GM21360 (cell line): ENCODE data around the gene INPP1.
"Not testable (repeated sequence)": the region's sequence is repeated elsewhere in the genome, so short reads cannot be mapped to it uniquely, and the experiment has no call there.

ENCODE experiments used
- ATAC-seq: cut with Tn5 transposase; IDR thresholded peaks from one replicate; pipeline ENCODE4 v1.9.1; 2021; ENCODE audit warnings: mild to moderate bottlenecking, moderate library complexity; ENCODE audit not compliant: unreplicated experiment

The INPP1 gene

DNA sequence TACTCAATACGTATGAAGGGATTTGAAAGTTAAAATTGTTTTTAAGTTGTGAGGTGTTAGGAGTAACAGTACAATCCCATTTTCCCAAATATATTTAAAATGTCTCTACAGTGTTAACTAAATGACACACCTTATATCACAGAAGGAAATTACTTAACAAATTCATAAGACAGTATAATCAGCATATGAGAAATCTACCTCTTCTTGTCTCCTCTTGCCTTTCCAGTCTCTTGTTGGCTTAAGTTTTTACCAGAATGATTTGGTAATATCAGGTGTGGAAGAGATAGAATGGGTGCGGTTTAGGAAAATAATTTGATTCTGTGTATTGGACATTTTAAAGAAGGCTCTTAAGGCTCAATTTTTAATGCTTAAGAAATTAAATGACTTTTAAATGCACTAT, 9.5 kb upstream of the INPP1 start:
- ATAC-seq, result no peak

DNA sequence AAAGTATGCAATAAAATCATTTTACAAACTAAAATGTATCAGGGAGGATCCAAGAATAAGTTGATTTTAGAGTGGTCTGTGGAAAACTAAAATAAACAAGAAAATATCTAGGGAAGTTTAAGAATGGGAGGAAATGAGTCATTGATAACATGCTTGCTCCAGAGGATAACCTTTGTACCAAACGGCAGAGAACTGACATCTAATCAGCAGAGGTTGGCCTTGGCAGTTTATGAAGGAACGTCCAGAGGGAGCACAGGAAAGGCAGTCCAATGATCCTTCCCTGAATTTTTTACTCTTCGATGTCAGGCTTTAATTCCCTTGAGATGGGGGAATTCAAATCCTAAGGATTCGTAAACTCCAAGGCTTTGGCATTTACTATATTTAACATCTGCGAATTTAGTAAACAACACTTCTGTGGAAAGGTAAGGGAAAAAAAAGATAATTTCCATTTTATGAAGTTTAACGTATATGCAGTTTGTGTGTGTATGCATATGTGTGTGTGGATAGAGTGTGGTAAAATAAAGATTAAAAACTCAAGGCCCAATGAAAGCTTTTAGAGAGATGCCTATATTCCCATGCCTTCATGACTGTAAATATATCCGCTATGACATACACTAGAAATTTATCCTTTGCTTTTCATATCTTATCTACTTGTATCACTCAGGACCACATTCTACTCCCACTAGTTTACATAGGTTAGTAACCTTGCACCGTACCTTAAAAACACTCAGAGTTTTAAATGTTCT, 8.7 kb upstream of the INPP1 start:
- ATAC-seq, result no peak

DNA sequence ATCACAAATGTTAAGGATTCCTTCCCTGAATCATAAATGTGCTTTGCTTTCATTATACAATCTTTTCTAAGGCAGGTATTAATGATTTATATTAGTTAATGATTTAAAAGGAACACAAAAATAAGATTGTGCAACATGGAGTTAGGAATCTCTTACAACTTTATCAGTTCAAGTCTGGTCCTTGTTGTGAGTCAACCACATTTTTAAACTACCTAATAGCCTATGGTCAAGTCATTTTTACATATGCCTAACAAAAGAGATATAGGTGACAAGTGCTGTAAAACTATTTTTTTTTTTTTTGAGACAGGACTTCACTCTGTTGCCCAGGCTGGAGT, 8.2 kb upstream of the INPP1 start:
- ATAC-seq, result no peak

DNA sequence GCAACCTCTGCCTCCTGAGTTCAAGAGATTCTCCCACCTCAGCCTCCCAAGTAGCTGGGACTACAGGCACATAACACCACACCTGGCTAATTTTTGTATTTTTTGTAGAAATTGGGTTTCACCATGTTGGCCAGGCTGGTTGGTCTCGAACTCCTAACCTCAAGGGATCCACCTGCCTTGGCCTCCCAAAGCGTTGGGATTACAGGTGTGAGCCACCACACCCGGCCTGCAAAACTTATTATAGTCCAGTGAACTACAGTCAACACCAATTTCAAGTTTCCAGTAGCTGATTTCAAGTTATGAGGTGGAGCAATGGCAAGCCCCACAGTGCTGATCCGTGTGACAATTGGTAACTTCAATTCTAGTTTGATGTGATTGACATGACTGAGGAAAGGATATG, 7.8 kb upstream of the INPP1 start:
- ATAC-seq, result not testable (repeated sequence)

DNA sequence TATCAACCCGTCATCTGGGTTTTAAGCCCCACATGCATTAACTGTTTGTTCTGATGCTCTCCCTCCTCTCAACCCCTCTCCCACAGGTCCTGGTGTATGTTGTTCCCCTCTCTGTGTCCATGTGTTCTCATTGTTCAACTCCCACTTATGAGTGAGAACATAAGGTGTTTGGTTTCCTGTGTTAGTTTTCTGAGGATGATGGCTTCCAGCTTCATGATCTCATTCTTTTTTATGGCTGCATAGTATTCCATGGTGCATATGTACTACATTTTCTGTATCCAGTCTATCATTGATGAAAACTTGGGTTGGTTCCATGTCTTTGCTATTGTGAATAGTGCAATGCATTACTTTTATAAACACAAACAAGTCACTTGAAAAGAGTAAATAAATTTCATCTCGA, 7.0 kb upstream of the INPP1 start:
- no peak for ATAC-seq

DNA sequence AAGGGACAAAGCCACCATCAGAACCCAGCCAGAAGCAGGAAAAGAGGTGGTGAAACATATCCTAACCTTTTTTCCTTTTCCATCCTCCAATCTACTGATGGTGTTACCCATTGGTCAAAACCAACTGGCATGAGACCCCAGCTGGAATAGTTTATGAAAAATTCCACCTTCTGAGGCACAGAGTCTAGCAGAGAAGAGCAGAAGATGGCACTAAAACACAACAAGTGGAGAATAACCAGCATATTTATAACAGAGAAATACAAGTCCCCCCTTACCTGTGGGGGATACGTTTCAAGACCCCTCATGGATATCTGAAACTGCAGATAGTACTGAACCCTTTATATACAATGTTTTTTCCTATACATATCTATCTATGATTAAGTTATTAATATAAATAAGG, 4.9 kb upstream of the INPP1 start:
- ATAC-seq, result no peak

DNA sequence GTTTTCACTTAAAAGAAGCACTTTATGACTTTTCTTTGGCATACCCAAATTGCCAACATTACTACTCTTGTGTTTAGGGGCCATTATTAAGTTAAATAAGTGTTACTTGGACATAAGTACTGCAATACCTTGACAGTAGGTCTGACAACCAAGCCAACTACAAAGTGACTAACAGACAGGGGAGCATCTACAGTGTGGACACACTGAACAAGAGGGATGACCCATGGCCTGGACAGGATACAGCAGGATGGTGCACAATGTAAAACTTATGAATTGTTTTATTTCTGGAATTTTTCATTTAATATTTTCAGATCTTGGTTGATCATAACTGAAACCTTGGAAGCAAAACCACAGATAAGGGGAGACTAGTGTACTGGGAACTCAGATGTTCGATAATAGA, 4.0 kb upstream of the INPP1 start:
- ATAC-seq, result no peak

DNA sequence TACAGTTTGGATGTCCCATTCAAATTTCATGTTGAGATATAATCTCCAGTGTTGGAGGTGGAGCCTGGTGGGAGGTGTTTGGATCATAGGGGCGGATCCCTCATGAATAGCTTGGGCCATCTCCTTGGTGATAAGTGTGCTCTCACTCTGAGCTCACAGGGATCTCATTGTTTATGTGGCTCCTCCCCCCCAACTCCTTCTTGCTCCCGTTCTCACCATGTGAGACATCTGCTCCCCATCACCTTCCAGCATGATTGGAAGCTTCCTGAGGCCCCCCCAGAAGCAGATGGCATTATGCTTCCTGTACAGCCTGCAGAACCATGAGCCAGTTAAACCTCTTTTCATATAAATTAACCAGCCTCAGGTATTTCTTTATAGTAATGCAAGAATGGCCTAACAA, 3.0 kb upstream of the INPP1 start:
- ATAC-seq, result no peak

DNA sequence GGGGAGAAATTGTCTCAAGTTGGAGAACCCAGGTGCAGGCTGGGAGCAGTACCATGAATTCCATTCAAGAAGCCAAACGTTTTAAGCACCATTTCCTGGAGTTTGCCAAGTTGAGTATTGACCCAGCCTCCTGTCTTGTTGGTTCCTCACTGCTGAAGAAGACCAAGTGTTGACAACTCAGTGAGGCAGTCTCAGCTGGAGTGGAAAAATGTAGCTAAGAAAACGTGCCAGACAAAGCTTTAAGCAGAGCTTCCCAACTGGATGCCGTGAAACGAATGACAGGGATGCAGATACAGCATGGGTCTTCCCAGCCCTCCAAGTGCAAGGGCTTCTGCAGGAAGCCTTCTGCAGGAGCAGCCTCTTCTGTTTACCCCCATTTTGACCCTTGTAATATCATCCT, 778 bp upstream of the INPP1 start:
- ATAC-seq, result no peak

DNA sequence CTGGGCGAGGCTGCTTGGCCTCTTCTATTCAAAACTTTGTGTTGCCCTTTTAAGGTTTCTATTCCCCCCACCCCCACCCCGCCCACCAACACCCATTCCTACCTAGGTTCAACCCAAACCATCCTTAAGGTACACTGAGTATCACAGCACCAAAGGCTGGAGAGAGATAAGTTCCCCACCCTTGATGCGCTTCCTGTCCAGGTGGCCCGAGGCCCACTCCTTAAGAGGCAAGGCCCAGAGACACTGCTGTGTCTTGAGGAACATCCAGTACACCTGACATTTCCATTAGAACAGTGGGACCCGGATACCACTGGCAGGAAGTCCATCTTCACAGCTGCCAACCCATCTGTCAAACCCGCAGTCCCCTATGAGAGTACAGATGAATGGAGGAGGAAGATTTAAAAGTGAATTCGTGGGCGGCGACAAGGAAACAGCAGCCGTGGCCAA, 277 bp upstream of the INPP1 start:
- peak; percentile 10 for ATAC-seq

DNA sequence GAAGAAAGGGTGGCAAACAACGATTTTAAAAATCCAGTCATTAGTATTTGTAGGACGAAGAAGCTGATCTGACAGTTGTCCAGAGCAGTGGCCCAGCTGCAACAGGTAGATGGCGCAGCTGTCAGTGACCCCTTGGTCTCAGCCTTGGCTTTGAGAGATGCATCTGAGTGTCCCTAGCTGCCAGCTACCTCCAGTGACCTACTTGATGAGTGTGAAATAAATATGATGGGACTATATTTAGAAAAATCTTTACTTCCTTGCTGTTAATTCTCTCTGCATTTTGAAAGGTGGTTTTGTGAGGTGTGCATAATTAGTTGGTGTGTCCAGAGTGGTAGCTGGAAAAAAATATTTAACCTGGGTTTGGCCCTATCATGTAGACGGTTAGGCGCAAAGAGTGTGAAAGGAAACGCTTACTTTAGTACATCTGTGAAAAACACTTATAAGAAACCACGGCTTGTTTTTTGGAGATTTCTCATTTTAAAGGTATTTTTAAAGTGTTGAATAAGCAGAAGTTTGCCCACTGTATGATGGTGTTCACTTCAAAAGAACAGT, 963 bp downstream of the INPP1 start:
- peak; percentile 55 for ATAC-seq

DNA sequence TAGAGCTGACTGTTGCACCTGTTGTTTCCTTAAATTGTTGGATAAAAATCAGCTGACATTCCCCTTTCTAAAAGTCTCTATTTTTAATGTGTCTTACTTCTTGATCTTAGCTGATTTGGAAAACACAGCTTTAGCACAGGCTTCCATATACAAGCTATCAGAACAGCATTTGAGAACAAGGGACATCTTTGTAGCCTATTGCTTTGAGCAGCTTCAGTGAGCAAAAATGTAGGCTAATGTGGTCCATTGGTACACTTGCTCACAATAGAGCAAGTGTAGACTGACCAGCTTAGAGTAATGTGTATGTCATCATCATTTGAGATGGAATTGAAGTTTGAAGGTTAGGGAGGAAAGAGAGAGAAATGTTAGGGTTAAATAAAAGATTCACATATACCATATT, 7.0 kb downstream of the INPP1 start:
- ATAC-seq, result no peak

DNA sequence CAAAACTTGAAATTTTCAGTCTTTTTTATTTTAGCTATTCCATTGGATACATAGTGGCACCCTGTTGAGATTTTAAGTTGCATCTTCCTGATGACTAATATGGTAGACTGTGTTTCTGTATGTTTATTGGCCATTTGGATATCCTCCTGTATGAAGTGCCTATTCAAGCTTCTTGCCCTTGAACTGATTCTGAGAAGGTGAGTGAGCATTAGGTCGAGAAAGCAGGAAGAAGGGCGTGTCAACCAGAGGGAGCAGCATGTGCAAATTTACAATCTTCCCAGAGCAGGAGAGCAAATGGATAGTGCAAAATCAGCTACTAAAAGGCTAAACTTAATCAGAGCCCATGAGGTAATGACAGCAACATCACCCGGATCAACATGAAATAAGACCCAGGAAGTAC, 8.6 kb downstream of the INPP1 start:
- ATAC-seq, result no peak

DNA sequence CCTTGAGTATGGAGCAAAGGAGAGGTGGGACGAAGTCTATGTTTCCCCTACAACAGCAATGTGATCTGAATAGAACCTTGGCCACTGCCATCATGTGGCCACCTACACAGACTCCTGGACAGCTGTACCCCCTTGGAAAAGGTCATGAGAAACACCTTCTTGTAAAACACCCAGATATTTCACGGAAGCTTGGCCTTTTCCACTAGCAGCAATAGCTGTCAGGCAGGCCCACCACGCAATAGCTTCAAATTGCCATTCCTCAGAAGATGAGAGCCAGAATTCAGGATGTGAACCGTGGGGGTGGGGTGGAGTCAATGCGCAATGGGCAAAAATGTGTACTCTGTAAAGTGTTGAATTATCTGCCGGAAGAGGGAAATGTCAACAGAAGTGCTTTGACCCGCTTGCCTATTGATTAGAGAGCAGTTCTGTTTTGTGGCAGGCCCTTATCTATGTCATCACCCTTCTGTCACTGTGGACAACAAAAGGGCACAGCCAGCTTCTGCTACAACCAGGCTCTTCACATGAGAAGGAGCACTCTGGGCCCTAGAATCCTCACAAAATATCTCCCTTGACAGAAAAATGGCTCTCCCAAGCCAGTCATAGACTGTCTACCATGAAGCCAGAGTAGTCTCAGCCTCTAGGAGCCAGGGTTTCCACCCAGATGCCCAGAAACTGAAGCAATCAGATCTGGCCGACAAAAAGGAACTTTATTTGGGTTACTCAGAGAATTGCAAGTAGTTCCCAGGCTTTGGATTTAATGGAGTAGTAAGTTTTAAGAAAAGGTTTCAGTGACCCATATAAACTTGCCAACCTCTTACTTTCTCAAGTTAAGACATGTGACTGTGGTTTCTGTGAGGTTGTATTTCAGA, 9.5 kb downstream of the INPP1 start:
- no peak for ATAC-seq

DNA sequence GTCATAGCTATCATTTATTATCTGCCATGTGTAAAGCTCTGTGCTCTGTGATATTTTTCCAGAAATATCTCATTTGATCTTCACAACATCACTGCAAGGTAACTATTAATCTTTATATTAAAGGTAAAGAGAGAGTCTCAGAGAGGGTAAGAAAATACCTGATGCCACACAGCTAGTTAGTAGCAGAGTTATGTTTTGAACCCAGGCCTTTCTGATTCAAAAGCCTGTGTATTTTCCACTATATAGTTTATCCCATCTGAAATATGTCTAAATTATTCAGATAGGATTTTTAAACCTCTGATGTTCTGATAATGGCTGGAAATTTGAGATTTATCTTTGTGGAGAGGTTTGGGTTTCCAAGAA, 10.1 kb downstream of the INPP1 start:
- no peak for ATAC-seq

DNA sequence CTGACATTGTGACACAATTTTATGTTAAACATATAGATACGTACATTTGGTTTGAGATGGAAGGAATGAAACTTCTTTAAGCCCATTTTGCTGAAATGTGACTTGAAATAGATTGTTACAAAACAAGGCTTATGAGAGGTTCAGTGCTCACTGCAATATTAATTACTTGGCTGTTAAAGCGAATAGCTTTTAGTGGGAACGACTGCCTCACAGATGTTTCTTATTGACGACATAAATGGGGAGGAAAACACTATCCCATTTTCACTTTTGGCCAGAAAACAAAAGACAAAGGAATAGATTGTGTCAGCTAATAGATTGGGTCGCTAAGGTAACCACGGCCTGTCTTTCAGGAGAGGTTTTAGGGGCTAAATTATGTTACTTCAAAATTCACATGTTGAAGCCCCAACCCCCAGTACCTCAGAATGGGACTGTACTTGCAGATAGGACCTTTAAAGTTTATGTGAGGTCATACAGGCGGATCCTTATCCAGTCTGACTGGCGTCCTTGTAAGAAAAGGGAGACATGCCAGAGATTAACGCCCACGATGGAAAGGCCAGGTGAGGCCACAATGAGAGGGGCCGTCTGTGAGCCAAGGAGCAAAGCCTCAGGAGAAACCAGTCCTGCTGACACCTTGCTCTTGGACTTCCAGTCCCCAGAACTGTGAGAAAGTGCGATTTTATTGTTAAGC, 10.8 kb downstream of the INPP1 start:
- ATAC-seq, result no peak

DNA sequence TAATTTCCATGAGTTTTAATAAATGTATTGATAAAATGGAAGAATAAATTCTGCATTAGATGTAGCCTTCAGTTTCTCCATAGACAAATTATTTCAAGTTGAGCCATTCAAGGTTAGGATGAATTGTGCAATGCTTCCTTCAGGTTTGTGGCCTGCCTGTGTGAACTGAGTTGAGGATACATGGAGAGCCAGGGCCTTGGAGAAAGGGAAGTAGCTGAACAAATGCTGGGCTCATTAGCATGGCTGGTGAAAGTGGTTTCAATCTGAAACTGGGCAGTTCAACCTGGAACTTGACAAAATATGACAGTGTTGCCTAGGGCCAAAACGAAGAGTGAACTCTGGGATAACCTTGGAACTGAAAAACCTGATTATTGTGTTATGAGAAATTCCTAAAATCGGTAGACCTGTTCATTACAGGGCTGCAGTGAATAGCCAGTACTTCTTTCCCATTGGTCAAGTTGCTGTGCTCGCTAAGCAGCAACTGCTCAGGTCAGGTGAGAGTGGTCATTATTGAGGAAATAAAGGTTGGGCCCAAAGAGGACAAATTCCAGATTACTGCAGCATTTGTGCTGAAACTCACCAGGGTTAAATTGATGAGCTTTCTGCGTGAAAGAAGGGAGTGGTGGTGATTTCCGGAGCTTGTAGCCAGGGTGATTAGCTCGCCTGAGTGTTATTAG, 12.7 kb downstream of the INPP1 start:
- ATAC-seq, result no peak

DNA sequence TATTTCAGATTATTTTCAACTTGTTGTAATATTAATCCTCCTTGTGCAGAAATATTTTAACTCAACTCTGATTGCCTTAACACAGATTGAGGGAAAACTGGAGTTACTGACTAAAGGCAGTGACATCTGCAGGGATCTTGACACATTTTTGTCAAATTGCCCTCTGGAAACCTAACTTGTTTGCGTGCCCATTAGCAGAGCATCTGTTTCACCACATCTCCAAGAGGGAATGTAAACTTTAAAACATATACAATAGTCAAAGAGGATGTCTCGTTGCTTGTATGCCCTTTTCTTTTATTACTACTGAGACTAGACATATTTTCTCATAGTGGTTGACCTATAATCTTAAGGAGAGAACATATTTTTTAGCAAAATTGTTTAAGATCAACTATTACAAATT, 14.2 kb downstream of the INPP1 start:
- no peak for ATAC-seq

DNA sequence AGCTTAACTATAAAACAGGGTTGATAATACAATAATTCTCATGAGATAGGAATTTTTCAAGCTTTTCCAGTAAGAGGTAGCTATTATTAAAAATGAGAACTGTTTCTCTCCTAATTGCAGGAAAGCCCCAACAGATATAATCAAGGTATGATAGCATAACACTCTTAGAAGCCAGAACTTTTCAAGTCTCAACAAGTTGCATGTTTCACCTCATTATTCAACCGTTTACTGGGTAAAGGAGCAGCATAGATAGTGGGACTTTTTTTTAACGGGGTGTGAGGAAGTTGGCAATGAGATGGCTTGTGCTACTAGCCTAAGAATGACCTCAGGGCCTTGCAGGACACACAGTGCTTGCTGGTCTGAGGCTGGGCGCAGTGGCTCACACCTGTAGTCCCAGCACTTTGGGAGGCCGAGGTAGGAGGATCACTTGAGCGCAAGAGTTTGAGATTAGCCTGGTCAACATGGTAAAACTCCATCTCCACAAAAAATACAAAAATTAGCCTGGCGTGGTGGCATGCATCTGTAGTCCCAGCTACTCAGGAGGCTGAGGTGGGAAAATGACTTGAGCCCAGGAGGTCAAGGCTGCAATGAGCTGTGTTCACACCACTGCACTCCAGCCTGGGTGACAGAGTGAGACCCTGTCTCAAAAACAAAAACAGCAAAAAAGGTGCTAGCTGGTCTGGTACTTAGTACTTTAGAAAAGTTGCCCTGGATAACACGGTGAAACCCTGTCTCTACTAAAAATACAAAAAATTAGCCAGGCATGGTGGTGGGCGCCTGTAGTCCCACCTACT, 15.5 kb downstream of the INPP1 start:
- ATAC-seq, result not testable (repeated sequence)

DNA sequence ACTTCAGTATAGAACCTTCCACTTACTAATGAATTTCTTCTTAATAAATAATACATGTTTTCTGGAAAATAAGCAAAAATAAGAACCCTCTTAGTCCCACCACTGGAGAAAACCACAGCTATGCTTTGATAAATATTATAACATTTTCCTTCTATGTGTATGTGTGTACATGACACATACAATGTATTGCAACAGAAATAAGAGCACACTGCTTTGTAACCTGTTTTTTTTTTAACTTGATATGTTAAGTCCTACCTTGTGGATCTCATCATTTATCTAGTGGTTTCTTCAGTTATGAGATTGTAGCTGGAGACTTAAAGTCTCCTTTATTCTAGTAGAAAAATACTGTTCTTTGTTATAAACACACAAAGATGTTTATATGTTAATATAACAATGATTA, 17.2 kb downstream of the INPP1 start:
- no peak for ATAC-seq
